Neural progenitor cell (in vitro differentiated cells): ENCODE results near the gene MRPS16. TPM values are rescaled to one million over a fixed set of nuclear protein-coding genes. Genes with fewer than 3 reads are reported as not detected.

Experiments used
- small RNA-seq: library from RNA; depleted of rRNA; stranded (forward); fragments of <200 nt; gene quantifications from one replicate; pipeline ENCODE3, GENCODE V24; 2015
- total RNA-seq: library from RNA; depleted of rRNA; stranded (reverse); fragments of >200 nt; gene quantifications from 2 replicates; pipeline ENCODE4 v1.2.3, GENCODE V29; 2015; ENCODE audit warnings: low replicate concordance

MRPS16 gene
- total RNA-seq, 1 donor from 2014 or later = 82.3 TPM

Small RNAs within 50 kb of the gene (small RNA-seq; reads per million reads assigned to genes)
- not detected for gene RNU6-833P

Other genes starting within 250 kb of the MRPS16 start
- gene P4HA1, start 155.8 kb downstream of the MRPS16 start, total RNA-seq = 144 and 200 TPM in 2 replicates
- 2.4 and 3.0 TPM in 2 replicates for gene NUDT13, start 142.2 kb downstream of the MRPS16 start, total RNA-seq
- 36.0 and 44.0 TPM in 2 replicates for gene ECD, start 84.6 kb downstream of the MRPS16 start, total RNA-seq
- gene FAM149B1, start 84.5 kb downstream of the MRPS16 start, total RNA-seq = 34.8 and 43.3 TPM in 2 replicates
- 50.8 and 58.0 TPM in 2 replicates for gene DNAJC9, start 5.4 kb downstream of the MRPS16 start, total RNA-seq
- 1.1 and 1.7 TPM in 2 replicates for gene CFAP70, start 106.2 kb upstream of the MRPS16 start, total RNA-seq
- gene ANXA7, start 161.4 kb upstream of the MRPS16 start, total RNA-seq = 49.1 and 53.6 TPM in 2 replicates
- gene MSS51, start 180.9 kb upstream of the MRPS16 start, total RNA-seq = 1.4 and 2.2 TPM in 2 replicates
- gene PPP3CB, start 243.4 kb upstream of the MRPS16 start, total RNA-seq = 31.7 and 47.0 TPM in 2 replicates